Erythroblast (primary cell): ENCODE measurements around the gene PPP1R17.

ENCODE experiments used
- DNase-seq, 2 experiments: peaks; one replicate each; lab custom pipeline; 2025; lab: John Stamatoyannopoulos, UW
- GATA1 ChIP-seq: IDR thresholded peaks from 2 replicates; pipeline ENCODE4 v1.6.1; 2011; ENCODE audit warnings: low read depth, mild to moderate bottlenecking, control low read depth, low read length, moderate library complexity
- POLR2A ChIP-seq: IDR thresholded peaks from 2 replicates; pipeline ENCODE4 v1.6.1; 2011; ENCODE audit warnings: mild to moderate bottlenecking, low read length

PPP1R17 gene

DNA sequence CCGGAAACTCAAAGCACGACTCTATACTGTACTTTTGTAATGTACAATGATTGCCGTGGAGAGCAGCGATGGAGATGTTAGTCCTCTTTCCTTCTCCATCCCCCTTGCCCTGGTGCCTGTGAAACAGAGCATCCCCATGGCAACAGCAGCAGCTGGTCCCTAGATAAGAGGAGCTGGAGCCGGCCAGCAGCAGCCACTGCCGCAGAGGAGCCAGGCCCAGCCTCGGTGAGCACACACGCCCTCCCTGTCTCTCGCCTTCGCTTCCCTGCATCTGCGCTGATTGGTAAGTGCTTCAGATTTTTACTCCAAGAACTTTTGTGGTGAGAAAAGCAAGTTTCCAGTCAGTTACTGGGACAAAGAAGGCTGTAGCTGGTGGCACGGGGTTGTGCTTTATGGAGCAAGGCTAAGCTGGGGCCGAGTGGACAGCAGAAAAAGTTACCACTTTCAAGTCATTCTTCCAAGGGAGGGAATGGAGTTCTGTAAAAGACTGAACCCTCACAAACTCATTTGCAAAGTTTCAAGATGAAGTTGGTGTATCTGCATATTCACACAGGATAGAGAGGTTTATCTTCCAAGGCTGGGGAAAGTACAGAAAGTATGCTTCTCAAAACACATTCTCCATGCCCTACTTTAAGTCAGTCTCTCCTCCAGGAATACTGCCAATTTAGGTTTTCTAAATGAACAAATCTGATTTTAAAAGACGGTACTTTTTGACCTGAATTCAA, at the start of gene PPP1R17:
Gene PPP1R17, plus strand, starts transcription at position 192 of the 725 bp plus-strand sequence. CDS start 5,227 bp downstream, outside the sequence.
- no peak for TF ChIP-seq POLR2A
- no peak for TF ChIP-seq GATA1
- peak in 1 of 2 experiments; percentile 8 for DNase-seq

DNA sequence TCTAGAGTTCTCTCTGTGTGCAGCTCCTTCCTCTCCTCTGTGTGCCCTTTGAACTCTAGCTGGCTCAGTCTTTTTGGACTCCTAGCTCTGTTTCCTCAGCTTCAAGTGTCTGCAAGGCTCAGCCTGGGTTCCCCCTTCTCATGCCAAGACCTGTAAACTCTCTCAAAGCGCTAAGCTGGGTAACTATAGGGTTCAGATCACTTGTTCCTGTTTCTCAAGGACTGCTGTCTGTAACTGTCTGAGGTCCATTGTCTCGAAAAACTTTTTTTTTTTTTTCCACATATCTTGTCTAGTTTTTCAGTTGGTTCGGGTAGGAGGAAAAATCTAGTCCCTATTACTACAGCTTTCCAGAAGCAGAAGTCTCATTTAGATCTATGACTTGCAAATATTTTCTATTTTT, 46.6 kb upstream of the PPP1R17 start:
- no peak for DNase-seq
- no peak for TF ChIP-seq POLR2A
- no peak for TF ChIP-seq GATA1

DNA sequence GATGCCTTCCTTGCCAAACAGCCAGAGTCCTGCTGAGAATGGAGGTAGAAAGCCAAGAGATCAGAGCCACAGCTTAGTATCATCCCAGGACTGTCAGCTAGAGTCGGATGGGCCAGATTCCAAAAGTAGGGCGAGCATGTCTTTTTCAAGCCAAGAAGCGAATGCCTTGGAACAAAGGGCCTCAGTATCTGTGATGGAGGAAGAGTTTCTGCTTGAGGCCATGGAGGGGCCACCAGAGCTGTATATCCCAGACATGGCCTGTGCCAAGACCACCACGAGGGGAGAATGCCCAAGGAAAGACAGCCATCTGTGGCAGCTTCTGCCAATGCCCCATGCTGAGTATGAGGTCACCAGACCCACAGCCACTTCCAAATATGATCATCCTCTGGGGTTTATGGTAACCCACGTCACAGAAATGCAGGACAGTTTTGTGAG, 44.3 kb upstream of the PPP1R17 start:
- no peak for DNase-seq
- TF ChIP-seq GATA1 (no peak), POLR2A (no peak)

DNA sequence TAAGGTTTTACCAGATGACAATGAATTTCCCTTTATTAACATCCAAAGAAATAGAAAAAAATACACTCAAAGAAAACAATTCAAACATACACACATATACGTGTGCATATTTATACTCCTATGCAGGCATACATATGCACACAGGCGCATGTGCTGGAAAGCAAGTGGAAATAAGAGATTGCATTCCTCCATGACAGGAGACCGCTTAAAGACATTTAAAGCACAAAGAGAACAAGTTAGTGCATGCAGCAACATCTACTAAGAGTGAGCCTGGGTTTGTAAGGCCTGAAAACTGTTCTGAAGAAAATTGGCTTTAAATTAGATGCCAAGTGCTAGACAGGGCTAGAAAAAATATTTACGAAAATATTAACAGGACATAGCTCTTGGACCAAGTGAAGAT, 40.1 kb upstream of the PPP1R17 start:
- TF ChIP-seq GATA1 (no peak), POLR2A (no peak)
- no peak for DNase-seq

DNA sequence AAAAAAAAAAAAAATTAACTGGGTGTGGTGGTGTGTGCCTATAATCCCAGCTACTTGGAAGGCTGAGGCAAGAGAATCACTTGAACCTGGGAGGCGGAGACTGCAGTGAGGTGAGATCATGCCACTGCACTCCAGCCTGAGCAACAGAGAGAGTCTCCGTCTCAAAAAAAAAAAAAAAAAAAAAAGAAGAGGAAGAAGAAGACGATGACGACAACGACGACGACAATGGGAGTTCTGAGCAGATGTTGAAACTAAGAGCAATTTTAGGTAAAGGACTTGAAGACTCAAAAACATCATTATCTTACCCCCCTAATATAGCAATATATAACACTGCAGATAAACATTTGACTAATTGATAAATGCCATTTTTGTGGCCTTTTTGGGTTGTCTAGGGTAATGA, 39.5 kb upstream of the PPP1R17 start:
- TF ChIP-seq POLR2A, result no peak
- no peak for TF ChIP-seq GATA1
- DNase-seq, result no peak

DNA sequence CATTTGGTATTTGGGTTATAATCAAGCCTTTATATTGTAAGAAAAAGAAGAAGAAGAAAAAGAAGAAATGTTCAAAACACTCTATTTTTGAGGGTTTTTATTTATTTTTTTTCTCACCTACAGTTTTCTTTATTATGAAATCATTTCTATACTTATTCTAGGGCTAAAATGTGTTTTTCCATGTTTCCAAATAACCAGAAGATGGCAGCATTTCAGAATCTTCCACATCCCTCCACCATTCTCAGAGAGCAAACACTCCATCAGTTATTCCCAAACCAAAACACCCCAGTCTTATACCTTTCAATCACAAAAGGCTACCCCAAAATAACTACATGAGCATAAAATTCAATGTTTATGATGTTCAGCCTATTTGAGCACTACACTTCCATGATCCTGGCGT, 38.7 kb upstream of the PPP1R17 start:
- no peak for TF ChIP-seq GATA1
- no peak for TF ChIP-seq POLR2A

DNA sequence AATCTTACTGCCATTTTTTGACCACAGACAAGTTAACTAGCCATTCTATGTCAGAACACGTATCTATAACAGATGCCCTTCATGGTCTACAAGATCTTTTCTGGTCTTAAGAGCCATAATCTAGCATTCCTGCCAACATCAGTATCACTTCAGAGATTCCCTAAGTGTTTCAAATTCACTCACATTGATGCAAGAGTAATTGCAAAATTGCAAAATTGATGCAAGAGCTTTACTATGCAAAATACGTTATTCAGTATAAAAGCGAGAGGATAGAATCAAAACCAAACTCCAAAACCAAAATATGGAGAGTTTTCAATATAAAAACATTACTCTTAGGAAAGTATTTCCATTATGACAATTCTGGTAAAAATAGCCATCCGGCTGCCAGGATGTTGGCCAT, 38.1 kb upstream of the PPP1R17 start:
- TF ChIP-seq GATA1, result no peak
- no peak for TF ChIP-seq POLR2A
- no peak for DNase-seq

More for the DNA sequence above, 38.7 kb upstream of the PPP1R17 start:
- no peak for DNase-seq

DNA sequence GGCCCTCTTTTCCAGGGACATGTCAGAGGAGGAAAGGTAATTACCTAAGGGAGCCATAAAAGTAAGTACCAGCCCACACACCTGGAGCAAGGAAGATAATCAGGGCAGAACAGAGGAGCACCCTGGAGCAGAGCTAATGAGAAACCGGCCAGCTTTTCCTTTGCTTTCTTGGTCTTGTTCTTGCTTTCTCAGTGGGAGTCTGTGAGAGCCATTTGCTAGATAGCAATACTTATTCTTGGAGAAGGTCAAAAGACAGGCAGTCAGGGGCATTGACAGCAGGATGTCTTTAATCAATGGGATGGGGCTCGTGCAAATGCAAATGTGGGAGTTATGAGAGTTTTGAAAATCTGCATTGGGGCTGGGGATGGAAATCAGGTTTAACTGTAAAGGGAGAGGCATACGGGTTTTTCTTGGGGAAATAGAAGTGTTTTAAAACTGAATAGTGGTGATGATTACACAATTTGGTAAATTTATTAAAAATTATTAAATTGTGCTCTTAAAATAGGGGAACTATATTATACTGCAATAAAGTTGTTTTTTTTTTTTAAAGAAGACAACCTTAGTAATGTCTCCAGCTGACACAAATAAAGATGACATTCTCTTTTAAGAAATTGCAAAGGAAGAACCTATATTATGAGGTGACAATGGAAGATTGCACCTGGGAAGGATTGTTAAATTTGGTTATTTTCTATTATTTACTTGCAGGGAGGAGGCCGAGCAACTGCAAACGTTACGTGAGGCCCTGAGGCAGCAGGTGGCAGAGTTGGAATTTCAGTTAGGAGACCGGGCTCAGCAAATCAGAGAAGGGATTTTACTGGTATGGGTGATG, 35.6 kb upstream of the PPP1R17 start:
- TF ChIP-seq POLR2A (no peak), GATA1 (no peak)
- DNase-seq, result no peak

DNA sequence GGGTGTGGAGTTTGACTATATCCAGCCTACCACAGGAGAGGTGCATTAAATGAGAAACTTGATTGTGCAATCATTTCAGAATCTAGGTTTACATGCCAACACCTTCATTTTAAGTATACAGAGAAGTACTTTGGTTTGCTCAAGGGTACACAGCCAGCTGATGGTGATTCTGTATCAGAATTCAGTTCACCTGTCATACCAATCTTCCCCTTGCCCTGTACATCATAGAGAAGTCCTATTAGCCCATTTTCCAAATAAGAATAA, 35.0 kb upstream of the PPP1R17 start:
- no peak for TF ChIP-seq GATA1
- TF ChIP-seq POLR2A, result no peak
- DNase-seq, result no peak

DNA sequence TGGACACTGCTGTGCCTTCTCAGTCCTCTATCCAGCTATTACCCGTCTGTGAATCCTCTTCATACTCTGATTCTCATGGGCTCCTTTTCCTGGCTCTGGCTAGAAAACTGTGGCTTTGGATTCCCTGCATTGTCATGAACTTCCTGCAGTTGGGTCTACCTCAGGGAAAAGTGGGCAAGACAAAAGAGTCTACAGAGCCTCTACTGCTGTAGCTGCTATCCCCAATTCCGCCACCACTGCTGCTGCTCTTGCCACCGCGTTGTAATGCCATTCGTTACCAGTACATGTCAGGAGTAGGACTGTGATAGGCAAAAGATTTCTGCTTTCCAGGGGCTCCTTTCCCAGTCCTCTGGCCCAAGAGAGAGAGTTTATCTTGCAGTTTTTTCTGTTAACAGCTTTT, 23.9 kb upstream of the PPP1R17 start:
- DNase-seq, result no peak
- TF ChIP-seq GATA1, result no peak

DNA sequence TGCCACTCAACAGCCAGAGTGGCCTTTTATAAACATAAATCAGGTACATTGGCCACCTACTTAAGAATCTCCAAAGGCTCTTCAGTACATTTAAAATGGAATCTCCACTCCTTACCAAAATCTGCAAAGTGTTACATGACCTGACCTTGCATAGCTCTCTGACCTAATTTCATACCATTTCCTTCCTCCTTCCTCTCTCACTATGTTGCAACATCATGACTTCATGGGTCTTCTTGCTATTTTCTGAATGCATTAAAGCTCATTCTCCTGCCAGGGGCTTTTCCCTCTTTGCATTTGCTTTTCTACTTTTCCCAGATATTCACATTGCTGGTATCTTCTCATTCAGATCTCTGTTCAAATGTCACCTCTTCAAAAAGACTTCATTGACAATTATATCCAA, 22.1 kb upstream of the PPP1R17 start:
- TF ChIP-seq POLR2A, result no peak
- no peak for TF ChIP-seq GATA1
- DNase-seq, result no peak

DNA sequence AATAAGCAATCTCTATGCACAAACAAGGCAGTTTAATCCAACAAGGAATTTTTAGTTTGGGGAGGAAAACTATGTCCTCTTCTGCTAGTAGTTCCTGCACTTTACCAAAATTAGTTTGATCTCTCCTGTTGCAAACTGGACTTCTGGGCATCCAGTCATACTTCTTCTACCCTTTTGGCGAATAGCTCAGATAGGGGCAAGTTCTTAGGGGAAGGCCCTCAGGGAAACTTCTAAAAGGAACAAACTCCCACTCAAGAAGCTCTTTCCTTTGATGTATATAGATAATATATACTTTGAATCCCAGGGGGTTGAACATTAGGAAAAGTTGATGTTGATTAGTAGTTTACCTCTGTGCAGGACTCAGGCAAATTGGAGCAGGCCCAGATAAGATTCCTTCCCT, 21.5 kb upstream of the PPP1R17 start:
- DNase-seq, result no peak
- TF ChIP-seq POLR2A, result no peak
- TF ChIP-seq GATA1, result no peak

DNA sequence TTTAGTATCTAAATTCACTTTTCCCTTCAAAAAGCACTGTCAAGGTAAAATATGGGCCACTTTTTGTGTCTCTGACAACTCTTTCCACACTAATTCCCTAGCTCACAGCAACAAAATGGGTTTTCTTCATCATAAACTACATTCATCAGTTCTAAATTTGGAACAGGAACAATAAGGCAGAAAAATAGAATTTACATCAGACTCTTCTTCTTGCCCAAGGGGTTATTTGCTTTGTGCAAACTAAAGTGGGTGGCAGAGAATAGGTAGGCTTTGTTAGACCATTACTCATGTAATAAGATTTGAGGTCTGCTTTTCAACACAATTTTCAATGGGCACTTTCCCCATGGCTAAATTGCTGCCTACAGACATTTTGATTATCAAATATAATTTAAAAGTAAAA, 17.6 kb upstream of the PPP1R17 start:
- TF ChIP-seq GATA1 (no peak), POLR2A (no peak)
- DNase-seq, result no peak

DNA sequence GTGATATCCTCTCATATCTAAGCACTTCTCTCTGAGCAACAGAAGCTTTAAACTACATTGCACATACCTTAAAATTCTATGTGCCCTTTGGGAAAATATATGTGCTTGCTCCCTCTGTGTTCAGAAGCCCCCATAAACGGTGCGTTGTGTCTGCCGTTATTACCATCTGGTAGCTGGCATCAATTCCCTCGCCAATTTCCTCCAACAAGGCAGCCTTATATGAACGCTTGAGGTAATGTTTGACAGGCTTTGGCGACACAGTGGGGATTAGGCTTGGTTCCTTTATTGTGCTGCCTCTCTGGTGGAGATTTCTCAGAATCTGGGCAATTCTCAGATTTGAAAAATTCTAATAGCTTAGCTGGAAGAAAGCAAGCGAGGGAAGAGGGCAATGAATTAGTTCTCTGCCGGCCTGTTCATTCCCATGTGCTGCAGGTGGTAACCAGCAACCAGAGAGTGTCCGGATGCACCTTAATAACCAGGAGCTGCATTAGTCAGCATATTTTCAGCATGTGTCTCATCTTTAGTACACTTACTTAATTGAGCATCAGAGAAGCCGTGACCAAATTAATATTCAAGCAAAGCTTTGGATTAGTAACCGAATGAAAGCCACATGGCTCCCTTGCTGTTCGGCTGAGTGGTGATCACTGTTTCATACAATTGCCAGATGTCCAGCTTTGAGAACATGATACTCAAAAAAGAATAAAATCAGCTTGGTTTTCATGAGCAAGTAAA, 7.3 kb upstream of the PPP1R17 start:
- no peak for TF ChIP-seq GATA1
- TF ChIP-seq POLR2A, result no peak
- no peak for DNase-seq
